Measurements from ENCODE around the gene TRABD2A.
"Not testable (repeated sequence)": the region's sequence is repeated elsewhere in the genome, so short reads cannot be mapped to it uniquely, and the experiment has no call there.

TRABD2A gene

GRCh38 chr2:84880645-84881521 is at the start of gene TRABD2A:
Gene TRABD2A, minus strand, starts transcription at chr2:84881084. Its CDS starts 45 bp downstream, at chr2:84881039.
- DNase-seq (ENCODE audit: low read depth), result no peak

DNA sequence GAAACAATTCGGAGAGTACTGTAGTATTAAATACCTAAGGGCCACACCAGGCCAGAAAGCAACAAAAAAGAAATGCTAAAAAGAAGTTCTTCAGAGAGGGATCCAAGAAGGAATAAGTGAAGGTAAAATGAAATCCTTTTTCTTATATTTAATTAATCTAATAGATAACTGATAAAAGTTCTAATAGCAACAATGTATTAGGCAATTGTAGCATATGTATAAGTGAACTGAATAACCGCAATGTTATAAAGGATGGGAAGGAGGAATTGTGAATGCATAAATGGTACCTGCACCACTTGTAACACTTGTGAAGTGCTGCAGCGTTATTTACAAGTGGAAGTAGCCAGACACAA is 46.4 kb upstream of the TRABD2A start:
- no peak for DNase-seq (ENCODE audit: low read depth)

DNA sequence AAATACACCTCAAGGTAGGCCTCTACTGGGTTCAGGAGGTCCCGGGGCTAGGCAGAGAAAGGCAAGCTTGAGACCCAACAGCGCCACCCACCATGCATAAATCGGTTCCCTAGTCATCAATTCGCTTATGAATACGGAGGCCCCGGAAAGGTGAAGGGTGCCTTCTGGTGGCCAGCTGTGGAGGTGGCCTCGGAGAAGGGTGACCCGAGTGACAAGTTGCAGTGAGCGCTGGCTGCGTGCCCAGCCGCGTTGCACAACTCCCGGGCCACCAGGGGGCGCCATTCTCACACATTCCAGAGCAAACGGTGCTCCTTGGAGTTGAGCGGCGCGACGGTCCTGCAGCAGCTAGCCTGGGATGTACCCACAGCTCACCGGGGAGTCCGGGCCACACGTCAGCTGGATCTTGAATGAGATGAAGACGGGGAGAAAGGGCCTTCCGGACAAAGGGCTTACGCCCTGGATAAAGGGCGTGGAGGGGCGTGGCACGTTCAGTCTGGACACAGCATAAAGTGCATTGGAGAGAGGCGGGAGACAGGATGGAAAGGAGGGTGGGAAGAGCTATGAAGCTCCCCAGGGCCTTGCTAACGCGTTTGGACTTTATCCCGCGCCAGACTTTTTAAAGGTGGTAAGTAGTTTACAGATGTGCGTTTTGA is 45.0 kb upstream of the TRABD2A start:
- peak; percentile 54 for DNase-seq (ENCODE audit: low read depth)

DNA sequence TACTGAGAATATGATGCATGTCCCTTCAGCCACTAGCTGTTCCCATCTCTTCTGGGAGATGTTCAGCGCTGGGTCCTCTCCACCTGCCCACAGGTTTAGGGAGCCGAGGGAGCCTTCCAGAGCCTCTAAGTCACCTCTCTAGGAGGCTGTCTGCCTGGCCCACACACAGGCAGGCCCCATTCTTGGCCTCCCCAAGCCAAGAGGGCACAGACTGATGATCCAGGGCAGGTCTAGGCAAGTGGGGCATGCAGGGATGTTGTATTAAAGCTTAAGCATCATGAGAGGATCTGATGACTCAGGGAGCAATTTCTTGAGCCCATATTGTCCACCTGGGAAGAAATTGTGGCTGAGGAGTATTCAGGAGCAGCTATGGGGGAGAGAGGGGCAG is 44.4 kb upstream of the TRABD2A start:
- DNase-seq (ENCODE audit: low read depth), result no peak

DNA sequence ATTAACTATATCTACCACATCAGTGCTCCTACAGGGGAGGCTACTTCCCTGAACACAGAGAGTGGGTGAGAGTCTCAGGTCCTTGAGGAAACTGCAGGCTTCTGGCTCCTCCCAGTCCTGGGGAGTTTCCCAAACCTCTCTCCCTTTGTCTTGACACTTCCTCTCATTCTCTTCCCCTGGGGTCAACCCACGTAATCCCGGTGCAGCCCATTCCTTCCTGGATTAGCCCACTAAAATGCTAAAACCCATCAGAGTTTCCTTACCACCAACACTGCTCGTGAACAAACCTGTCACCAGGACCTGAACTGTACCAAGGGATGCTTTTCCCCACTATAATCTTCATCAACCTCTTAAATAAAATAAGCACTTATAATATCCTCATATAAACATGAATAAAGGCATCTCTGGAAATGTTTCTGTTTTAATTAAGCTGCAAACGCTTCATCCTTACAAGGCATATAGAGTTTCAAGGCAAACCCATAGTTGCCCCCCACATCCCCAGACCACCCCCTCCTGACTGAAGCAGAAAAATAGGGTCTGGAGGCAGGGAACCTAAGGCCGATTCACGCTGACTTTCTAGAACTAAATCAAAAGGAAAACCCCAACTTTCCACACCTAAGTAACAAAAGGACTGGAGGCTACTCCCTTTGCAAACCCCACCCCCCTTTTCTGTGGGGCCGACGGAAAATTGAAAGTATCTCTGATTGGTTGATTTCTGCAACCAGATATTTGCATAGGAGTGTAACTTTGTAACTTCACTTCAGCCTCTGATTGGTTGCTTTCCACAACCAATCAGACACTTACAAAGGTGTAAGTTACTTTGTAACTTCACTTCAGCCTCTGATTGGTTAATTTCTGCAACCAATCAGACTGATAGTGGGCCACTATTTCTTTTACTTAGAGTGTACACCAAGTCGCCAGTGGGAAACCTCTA is 43.6 kb upstream of the TRABD2A start:
- peak; percentile 41 for DNase-seq (ENCODE audit: low read depth)

- DNase-seq (ENCODE audit: low read depth), result no peak
Measured at GRCh38 chr2:84923009-84923408, 42.1 kb upstream of the TRABD2A start.

GRCh38 chr2:84919885-84920580 is 39.1 kb upstream of the TRABD2A start:
- peak; percentile 96 for DNase-seq (ENCODE audit: low read depth)

GRCh38 chr2:84918430-84918829 is 37.5 kb upstream of the TRABD2A start:
- no peak for DNase-seq (ENCODE audit: low read depth)

- not testable (repeated sequence) for DNase-seq (ENCODE audit: low read depth)
Measured at GRCh38 chr2:84917821-84918220, 36.9 kb upstream of the TRABD2A start.

DNA sequence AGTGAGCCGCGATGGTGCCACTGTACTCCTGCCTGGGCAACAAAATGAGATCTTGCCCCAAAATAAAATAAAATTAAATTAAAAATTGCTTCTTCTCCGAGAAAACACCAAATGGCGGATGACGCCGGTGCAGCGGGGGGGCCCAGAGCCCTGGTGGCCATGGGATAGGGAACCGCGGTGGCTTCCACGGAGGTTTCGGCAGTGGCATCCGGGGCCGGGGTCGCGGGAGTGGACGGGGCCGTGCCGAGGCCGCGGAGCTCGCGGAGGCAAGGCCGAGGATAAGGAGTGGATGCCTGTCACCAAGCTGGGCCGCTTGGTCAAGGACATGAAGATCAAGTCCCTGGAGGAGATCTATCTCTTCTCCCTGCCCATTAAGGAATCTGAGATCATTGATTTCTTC is 34.8 kb upstream of the TRABD2A start:
- not testable (repeated sequence) for DNase-seq (ENCODE audit: low read depth)

DNA sequence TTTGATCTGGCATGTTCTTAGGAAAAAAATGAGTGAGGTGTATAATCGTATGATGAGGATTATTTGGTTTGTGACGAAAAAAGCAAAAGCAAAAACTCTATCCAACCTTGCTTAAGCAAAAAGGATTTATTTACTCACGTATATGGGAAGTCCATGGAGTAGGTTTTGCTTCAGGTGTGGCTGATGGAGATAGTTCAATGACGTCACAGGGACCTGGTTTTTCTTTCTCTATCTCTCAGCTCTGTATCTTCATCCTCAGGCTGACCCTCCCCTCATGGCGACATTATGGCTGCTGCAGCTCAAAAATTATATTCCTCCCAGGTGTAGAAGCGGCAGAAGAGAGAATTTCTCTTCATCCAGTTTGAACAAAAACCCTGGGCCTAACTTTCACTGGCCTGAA is 33.5 kb upstream of the TRABD2A start:
- DNase-seq (ENCODE audit: low read depth), result no peak

- DNase-seq (ENCODE audit: low read depth), result no peak
Measured at GRCh38 chr2:84912984-84913383, 32.1 kb upstream of the TRABD2A start.

- DNase-seq (ENCODE audit: low read depth), result no peak
Measured at GRCh38 chr2:84911135-84911678, 30.3 kb upstream of the TRABD2A start.

GRCh38 chr2:84908948-84909713 is 28.2 kb upstream of the TRABD2A start:
- DNase-seq (ENCODE audit: low read depth), result no peak

GRCh38 chr2:84906900-84907714 is 26.2 kb upstream of the TRABD2A start:
- DNase-seq (ENCODE audit: low read depth), result peak; percentile 81

- no peak for DNase-seq (ENCODE audit: low read depth)
Measured at GRCh38 chr2:84906108-84906899, 25.4 kb upstream of the TRABD2A start.

- DNase-seq (ENCODE audit: low read depth), result peak; percentile 69
Measured at GRCh38 chr2:84905181-84906107, 24.6 kb upstream of the TRABD2A start, which contains the start of gene TMSB10. Gene TMSB10, plus strand, starts transcription at chr2:84905656.

DNA sequence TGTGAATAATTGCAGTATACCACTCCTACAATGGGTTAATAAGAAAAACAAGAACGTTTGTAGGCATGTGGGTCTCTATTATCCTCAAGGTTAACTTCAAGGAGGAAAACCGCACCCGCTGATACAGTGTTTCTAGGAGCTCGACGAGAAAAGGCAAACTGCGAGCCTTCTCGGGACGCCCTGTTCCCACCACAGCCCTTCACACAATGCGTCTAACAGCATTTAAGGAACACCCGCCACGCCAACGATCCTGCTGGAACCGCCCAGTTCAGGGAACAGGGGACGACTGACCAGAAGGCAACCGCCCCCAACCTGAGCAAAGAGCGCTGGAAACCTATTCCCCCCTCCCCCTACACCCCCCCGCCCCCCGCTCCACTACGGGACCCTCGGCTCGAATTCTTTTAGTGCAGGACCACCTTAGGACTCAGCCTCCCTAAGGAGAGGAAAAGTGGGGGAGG is 23.9 kb upstream of the TRABD2A start:
- no peak for DNase-seq (ENCODE audit: low read depth)
